ENCODE data around the gene PTPN22.

DNA sequence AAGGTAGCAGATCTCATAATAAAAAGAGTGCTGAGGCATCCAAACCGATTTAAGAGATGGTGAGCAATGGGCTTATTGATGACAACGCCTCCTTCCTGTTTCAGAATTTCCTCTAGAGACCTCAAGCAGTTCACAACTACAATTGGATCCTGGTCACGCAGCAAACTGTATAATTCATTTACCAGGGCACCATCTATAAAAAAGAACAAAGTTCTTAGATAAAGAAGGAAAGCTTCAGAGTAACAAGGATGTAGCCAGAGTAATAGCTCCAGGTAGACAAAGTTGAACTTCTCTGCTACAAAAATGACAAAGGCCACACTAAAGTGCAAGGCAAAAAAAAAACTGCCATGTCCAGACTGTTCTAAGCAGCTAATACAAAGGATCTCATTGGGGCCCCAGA lies 29.7 kb upstream of the PTPN22 start:
- TF ChIP-seq, protein P1, sequence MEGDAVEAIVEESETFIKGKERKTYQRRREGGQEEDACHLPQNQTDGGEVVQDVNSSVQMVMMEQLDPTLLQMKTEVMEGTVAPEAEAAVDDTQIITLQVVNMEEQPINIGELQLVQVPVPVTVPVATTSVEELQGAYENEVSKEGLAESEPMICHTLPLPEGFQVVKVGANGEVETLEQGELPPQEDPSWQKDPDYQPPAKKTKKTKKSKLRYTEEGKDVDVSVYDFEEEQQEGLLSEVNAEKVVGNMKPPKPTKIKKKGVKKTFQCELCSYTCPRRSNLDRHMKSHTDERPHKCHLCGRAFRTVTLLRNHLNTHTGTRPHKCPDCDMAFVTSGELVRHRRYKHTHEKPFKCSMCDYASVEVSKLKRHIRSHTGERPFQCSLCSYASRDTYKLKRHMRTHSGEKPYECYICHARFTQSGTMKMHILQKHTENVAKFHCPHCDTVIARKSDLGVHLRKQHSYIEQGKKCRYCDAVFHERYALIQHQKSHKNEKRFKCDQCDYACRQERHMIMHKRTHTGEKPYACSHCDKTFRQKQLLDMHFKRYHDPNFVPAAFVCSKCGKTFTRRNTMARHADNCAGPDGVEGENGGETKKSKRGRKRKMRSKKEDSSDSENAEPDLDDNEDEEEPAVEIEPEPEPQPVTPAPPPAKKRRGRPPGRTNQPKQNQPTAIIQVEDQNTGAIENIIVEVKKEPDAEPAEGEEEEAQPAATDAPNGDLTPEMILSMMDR (IDR thresholded peaks at IDR 0.05) = no peak
- TF ChIP-seq POLR2A (IDR thresholded peaks at IDR 0.05) = no peak

All from testis (tissue), 2 donors.